HCT116 (cell line): ENCODE results near the gene CCDC88C. TPM values are rescaled to one million over a fixed set of nuclear protein-coding genes. Genes with fewer than 3 reads are reported as not detected.

Source experiments
- ATAC-seq: fragments of 200-7000 bp; cut with Tn5 transposase; 2 replicates; pipeline ENCODE4 v1.9.1; 2020; ENCODE audit warnings: mild to moderate bottlenecking, moderate library complexity
- BruUV-seq: library from RNA; stranded (reverse); fragments of 400-500 nt; replicated peaks from 2 replicates; lab custom pipeline; 2021; lab: Mats Ljungman, UMichigan
- CTCF ChIA-PET: fragments of 300-600 bp; sonication (Branson Sonifier 250); formaldehyde crosslinking; loops from one replicate; lab custom pipeline; 2021; ENCODE audit warnings: antibody characterized with exemption; lab: Charles Lee
- POLR2A ChIA-PET: fragments of 300-600, 350-600 bp; sonication (Branson Sonifier 250); formaldehyde crosslinking; loops from one replicate; lab custom pipeline; 2021; ENCODE audit warnings: antibody characterized with exemption; lab: Charles Lee
- RAD21 ChIA-PET, 2 experiments: fragments of 300-600 bp; sonication (Branson Sonifier 250); formaldehyde crosslinking; loops; one replicate each; lab custom pipeline; 2023; ENCODE audit warnings: low total read pairs in 2 of 2; ENCODE audit not compliant: uncharacterized antibody in 2 of 2, unreplicated experiment in 2 of 2, low non-redundant PET in 1 of 2; lab: Charles Lee
- DNase-seq: peaks from one replicate; pipeline ENCODE4 v3.0.0-alpha.2; 2010; ENCODE audit warnings: low read depth, low spot score
- H2AFZ ChIP-seq: fragments of 200-600 bp; shearing (Covaris generic), sonication (generic); 2 replicates; pipeline ENCODE4 v1.6.1; 2017; ENCODE audit warnings: low read depth, mixed run types, mixed read lengths, antibody characterized with exemption, low read length; ENCODE audit not compliant: poor library complexity, severe bottlenecking
- H3K27ac ChIP-seq: 2 replicates; pipeline ENCODE4 v1.5.1; 2012; ENCODE audit warnings: low read depth, low read length
- H3K27me3 ChIP-seq: fragments of 200-600 bp; sonication (generic); 2 replicates; pipeline ENCODE4 v1.6.1; 2016; ENCODE audit warnings: mixed run types, low read length, mixed read lengths; ENCODE audit not compliant: insufficient read depth
- H3K36me3 ChIP-seq, 2 experiments: fragments of 200-500 bp in 1 of 2; fragments of 200-600 bp in 1 of 2; sonication (Bioruptor generic) in 1 of 2; sonication (generic) in 1 of 2; 2 replicates each; pipeline versions ENCODE4 v1.5.1 to v1.6.1; 2014 to 2016; ENCODE audit warnings: low read length in 2 of 2, inconsistent platforms in 1 of 2, mixed read lengths in 1 of 2, mixed run types in 1 of 2; ENCODE audit not compliant: insufficient read depth in 2 of 2, control insufficient read depth in 1 of 2
- H3K4me1 ChIP-seq, 2 experiments: fragments of 200-600 bp in 1 of 2; sonication (generic) in 1 of 2; 2 replicates each; pipeline versions ENCODE4 v1.5.1 to v1.6.1; 2012 to 2017; ENCODE audit warnings: low read length in 2 of 2, inconsistent platforms in 1 of 2, mild to moderate bottlenecking in 1 of 2, mixed read lengths in 1 of 2, mixed run types in 1 of 2, moderate library complexity in 1 of 2; ENCODE audit not compliant: insufficient read depth in 2 of 2, control insufficient read depth in 1 of 2
- H3K4me2 ChIP-seq: fragments of 200-600 bp; sonication (generic); 2 replicates; pipeline ENCODE4 v1.6.1; 2017; ENCODE audit warnings: mixed run types, low read length, mixed read lengths
- H3K4me3 ChIP-seq, 2 experiments: fragments of 200-600 bp in 1 of 2; sonication (generic) in 1 of 2; replicated peaks in 1 of 2; 2 replicates each; pipeline ENCODE4 v1.5.1; 2011 to 2016; ENCODE audit warnings: low read length in 2 of 2, control low read depth in 1 of 2, low read depth in 1 of 2, mild to moderate bottlenecking in 1 of 2, mixed read lengths in 1 of 2, mixed run types in 1 of 2
- H3K79me2 ChIP-seq: fragments of 200-600 bp; sonication (generic); 2 replicates; pipeline ENCODE4 v1.6.1; 2017; ENCODE audit warnings: mild to moderate bottlenecking, mixed run types, low read length, moderate library complexity, mixed read lengths; ENCODE audit not compliant: insufficient read depth
- H3K9ac ChIP-seq: fragments of 200-600 bp; sonication (generic); 2 replicates; pipeline ENCODE4 v1.6.1; 2016; ENCODE audit warnings: low read length, mixed read lengths
- H3K9me2 ChIP-seq: fragments of 200-600 bp; sonication (generic), shearing (Covaris generic); 2 replicates; pipeline ENCODE4 v1.6.1; 2017; ENCODE audit warnings: mixed run types, mild to moderate bottlenecking, moderate library complexity; ENCODE audit not compliant: insufficient read depth
- H3K9me3 ChIP-seq, 2 experiments: fragments of 200-500 bp in 1 of 2; fragments of 200-600 bp in 1 of 2; sonication (Bioruptor generic) in 1 of 2; sonication (generic) in 1 of 2; 2 replicates each; pipeline ENCODE4 v1.6.1; 2014 to 2017; ENCODE audit warnings: low read length in 2 of 2, mixed read lengths in 2 of 2, inconsistent platforms in 1 of 2, low read depth in 1 of 2, mild to moderate bottlenecking in 1 of 2, mixed run types in 1 of 2, moderate library complexity in 1 of 2; ENCODE audit not compliant: control insufficient read depth in 1 of 2, insufficient read depth in 1 of 2
- H4K20me1 ChIP-seq: fragments of 200-600 bp; sonication (generic), shearing (Covaris generic); 2 replicates; pipeline ENCODE4 v1.6.1; 2017; ENCODE audit warnings: mixed run types, mild to moderate bottlenecking, moderate library complexity; ENCODE audit not compliant: insufficient read depth
- CBX3 ChIP-seq: IDR thresholded peaks from 2 replicates; pipeline ENCODE4 v1.6.1; 2012; ENCODE audit warnings: low read depth
- ELF1 ChIP-seq: IDR thresholded peaks from 2 replicates; pipeline ENCODE4 v1.6.1; 2012; ENCODE audit warnings: low read depth, borderline replicate concordance
- EZH2 ChIP-seq: fragments of 200-600 bp; sonication (generic); IDR thresholded peaks from 2 replicates; pipeline ENCODE4 v1.6.1; 2017; ENCODE audit warnings: antibody characterized with exemption, mixed run types
- EZH2phosphoT487 ChIP-seq: fragments of 200-600 bp; IDR thresholded peaks from 2 replicates; pipeline ENCODE4 v1.6.1; 2018; ENCODE audit warnings: antibody characterized with exemption, borderline replicate concordance
- FOSL1 ChIP-seq: IDR thresholded peaks from 2 replicates; pipeline ENCODE4 v1.6.1; 2012; ENCODE audit warnings: low read depth
- JUND ChIP-seq: IDR thresholded peaks from 2 replicates; pipeline ENCODE4 v1.6.1; 2012
- POLR2A ChIP-seq: IDR thresholded peaks from 2 replicates; pipeline ENCODE4 v1.7.0; 2011; ENCODE audit warnings: borderline replicate concordance; ENCODE audit not compliant: insufficient read depth, insufficient read length; ENCODE audit errors: extremely low read depth
- POLR2AphosphoS5 ChIP-seq: IDR thresholded peaks from 2 replicates; pipeline ENCODE4 v1.6.1; 2011; ENCODE audit warnings: mild to moderate bottlenecking, low read depth, low read length, moderate library complexity
- SRF ChIP-seq: IDR thresholded peaks from 2 replicates; pipeline ENCODE4 v1.6.1; 2012; ENCODE audit warnings: low read depth
- TCF7L2 ChIP-seq: IDR thresholded peaks from 2 replicates; pipeline ENCODE4 v1.7.0; 2011; ENCODE audit warnings: borderline replicate concordance, inconsistent platforms; ENCODE audit not compliant: insufficient read depth, insufficient read length; ENCODE audit errors: extremely low read depth
- YY1 ChIP-seq: IDR thresholded peaks from 2 replicates; pipeline ENCODE4 v1.6.1; 2011; ENCODE audit warnings: low read length, low read depth, moderate library complexity, mild to moderate bottlenecking; ENCODE audit not compliant: insufficient replicate concordance; ENCODE audit errors: extremely low read depth
- ZNF274 ChIP-seq: fragments of 200-500 bp; sonication (Bioruptor generic); IDR thresholded peaks from 2 replicates; pipeline ENCODE4 v1.6.1; 2014; ENCODE audit warnings: mild to moderate bottlenecking, low read depth, low read length, inconsistent platforms
- intact Hi-C: fragments of 100-400 bp; cut with micrococcal nuclease; formaldehyde crosslinking; loops from 2 replicates; pipeline ENCODE4 v1.10.0; 2022
- total RNA-seq: library from RNA; stranded (reverse); gene quantifications from one replicate; pipeline ENCODE4 v1.2.1, GENCODE V29; 2021; ENCODE audit not compliant: unreplicated experiment

Gene CCDC88C
- total RNA-seq, 1 experiment from 2014 or later, result 20.8 TPM

- intact Hi-C loops, result no loop called here
- POLR2A ChIA-PET, result no interaction called here
- no peak overlapping the region for H3K4me3 ChIP-seq
- H4K20me1 ChIP-seq, result no peaks in the 10 kb centered on the region
- no peak overlapping the region for H3K4me2 ChIP-seq
- DNase-seq (no peak), ATAC-seq (no peak)
- TF ChIP-seq POLR2A (no peak), SRF (no peak), CBX3 (no peak), JUND (no peak), ZNF274 (no peak), FOSL1 (no peak), YY1 (no peak), EZH2 (no peak), TCF7L2 (no peak), POLR2AphosphoS5 (no peak), EZH2phosphoT487 (no peak), ELF1 (no peak)
- CTCF ChIA-PET, result no interaction called here
- no TSS peak for BruUV-seq
- no peak overlapping the region for H3K27ac ChIP-seq
- RAD21 ChIA-PET, result no interaction called here
- H3K4me1 ChIP-seq, result no peaks in the 10 kb centered on the region; a peak in 1 of 4 replicates
- no peaks in the 10 kb centered on the region for H3K79me2 ChIP-seq
- H2AFZ ChIP-seq, result no peak overlapping the region
- H3K9me3 ChIP-seq, result no peaks in the 10 kb centered on the region
- no peaks in the 10 kb centered on the region for H3K9me2 ChIP-seq
- no peaks in the 10 kb centered on the region for H3K27me3 ChIP-seq
- H3K36me3 ChIP-seq, result no peaks in the 10 kb centered on the region; a peak in 2 of 4 replicates
- no peak overlapping the region for H3K9ac ChIP-seq
Observed at GRCh38 chr14:91283666-91284065, 134.0 kb downstream of the CCDC88C start.
